CD4-positive, alpha-beta T cell treated with Interferon alpha-2 for 1 hour (primary cell): ENCODE measurements around the gene MSI2.

Experiments used
- DNase-seq, 2 donors: peaks; one replicate each; pipeline ENCODE4 v3.0.0-alpha.2; 2020 to 2022

MSI2 gene

GRCh38 chr17:57713140-57713539 is 456.8 kb downstream of the MSI2 start:
- no peak for DNase-seq

GRCh38 chr17:57714665-57715180 is 458.4 kb downstream of the MSI2 start:
- DNase-seq, result no peak

- no peak for DNase-seq
Measured at GRCh38 chr17:57715981-57716380, 459.7 kb downstream of the MSI2 start.

GRCh38 chr17:57718878-57719277 is 462.6 kb downstream of the MSI2 start:
- no peak for DNase-seq

GRCh38 chr17:57720386-57721035 is 464.2 kb downstream of the MSI2 start:
- DNase-seq, result no peak

- DNase-seq, result no peak
Measured at GRCh38 chr17:57721967-57722703, 465.8 kb downstream of the MSI2 start.

GRCh38 chr17:57722704-57723043 is 466.4 kb downstream of the MSI2 start:
- no peak for DNase-seq

GRCh38 chr17:57723427-57724025 is 467.2 kb downstream of the MSI2 start:
- no peak for DNase-seq

GRCh38 chr17:57724026-57724728 is 467.9 kb downstream of the MSI2 start:
- peak in 1 of 2 donors; percentile 5 for DNase-seq

- no peak for DNase-seq
Measured at GRCh38 chr17:57724729-57725125, 468.4 kb downstream of the MSI2 start.

- DNase-seq, result no peak
Measured at GRCh38 chr17:57726213-57726790, 470.0 kb downstream of the MSI2 start.

- no peak for DNase-seq
Measured at GRCh38 chr17:57726838-57727237, 470.5 kb downstream of the MSI2 start.

- DNase-seq, result no peak
Measured at GRCh38 chr17:57727630-57728175, 471.4 kb downstream of the MSI2 start.

GRCh38 chr17:57730026-57730701 is 473.8 kb downstream of the MSI2 start:
- no peak for DNase-seq

- no peak for DNase-seq
Measured at GRCh38 chr17:57732062-57732461, 475.7 kb downstream of the MSI2 start.

GRCh38 chr17:57733085-57733484 is 476.8 kb downstream of the MSI2 start:
- DNase-seq, result no peak
